ENCODE data around the gene MYADML2. TPM values are rescaled to one million over a fixed set of nuclear protein-coding genes. Genes with fewer than 3 reads are reported as not detected.

Gene MYADML2
- total RNA-seq, 2 donors from 2014 or later = not detected

Other genes with a start within 250 kb of the MYADML2 start
- gene MRPL12, start 243.9 kb downstream of the MYADML2 start, total RNA-seq = 10 to 100 TPM; 31.8 to 36.8 TPM
- 1 to 10 TPM; 1.9 to 2.3 TPM for gene SLC25A10, start 234.9 kb downstream of the MYADML2 start, total RNA-seq
- gene GCGR, start 143.1 kb downstream of the MYADML2 start, total RNA-seq = not detected
- 100 to 1,000 TPM in 1 of 2 donors, 10 to 100 TPM in 1; 97.6 to 101 TPM for gene MCRIP1, start 113.9 kb downstream of the MYADML2 start, total RNA-seq
- gene PPP1R27, start 112.2 kb downstream of the MYADML2 start, total RNA-seq = not detected
- gene P4HB, start 86.7 kb downstream of the MYADML2 start, total RNA-seq = 100 to 1,000 TPM; 339 to 482 TPM
- 100 to 1,000 TPM; 375 to 421 TPM for gene ARHGDIA, start 75.9 kb downstream of the MYADML2 start, total RNA-seq
- gene ALYREF, start 55.6 kb downstream of the MYADML2 start, total RNA-seq = 10 to 100 TPM; 34.3 to 36.3 TPM
- 10 to 100 TPM; 73.3 to 84.8 TPM for gene ANAPC11, start 55.5 kb downstream of the MYADML2 start, total RNA-seq
- gene NPB, start 45.0 kb downstream of the MYADML2 start, total RNA-seq = under 1 TPM; 0.29 to 0.46 TPM
- 10 to 100 TPM in 1 of 2 donors, 1 to 10 TPM in 1; 8.7 to 14.9 TPM for gene PCYT2, start 35.8 kb downstream of the MYADML2 start, total RNA-seq
- gene SIRT7, start 29.1 kb downstream of the MYADML2 start, total RNA-seq = 10 to 100 TPM; 11.8 to 13.1 TPM
- gene MAFG, start 19.5 kb downstream of the MYADML2 start, total RNA-seq = 10 to 100 TPM; 25.0 to 36.2 TPM
- gene PYCR1, start 9.9 kb downstream of the MYADML2 start, total RNA-seq = 10 to 100 TPM in 1 of 2 donors, 1 to 10 TPM in 1; 6.7 to 16.6 TPM
- not detected for gene NOTUM, start 14.0 kb upstream of the MYADML2 start, total RNA-seq
- gene ASPSCR1, start 30.4 kb upstream of the MYADML2 start, total RNA-seq = 10 to 100 TPM; 19.6 to 25.2 TPM
- gene CENPX, start 75.6 kb upstream of the MYADML2 start, total RNA-seq = 10 to 100 TPM; 30.9 to 31.7 TPM
- 1 to 10 TPM; 3.8 to 5.7 TPM for gene LRRC45, start 76.1 kb upstream of the MYADML2 start, total RNA-seq
- gene RAC3, start 84.4 kb upstream of the MYADML2 start, total RNA-seq = 1 to 10 TPM; 1.0 to 1.3 TPM
- gene DCXR, start 90.5 kb upstream of the MYADML2 start, total RNA-seq = 10 to 100 TPM; 44.1 to 52.1 TPM
- 10 to 100 TPM; 23.7 to 26.4 TPM for gene RFNG, start 104.6 kb upstream of the MYADML2 start, total RNA-seq
- 10 to 100 TPM; 54.6 to 62.7 TPM for gene GPS1, start 104.7 kb upstream of the MYADML2 start, total RNA-seq
- 10 to 100 TPM; 47.8 to 48.6 TPM for gene DUS1L, start 118.6 kb upstream of the MYADML2 start, total RNA-seq
- gene FASN, start 151.0 kb upstream of the MYADML2 start, total RNA-seq = 10 to 100 TPM; 41.9 to 50.6 TPM